Limb (tissue), 2 donors: ENCODE measurements around the gene PRKCG.
A peak's percentile ranks its signal among the peaks of the same experiment; 100 is the strongest.

Experiments
- DNase-seq, 2 donors: peaks; one replicate each; pipeline ENCODE4 v3.0.0-alpha.2; 2016; ENCODE audit errors: extremely low spot score in 2 of 2

The PRKCG gene

GRCh38 chr19:53898166-53898565 lies 16.2 kb downstream of the PRKCG start:
- no peak for DNase-seq

- peak in 1 of 2 donors; percentile 51 for DNase-seq
These were observed 16.8 kb downstream of the PRKCG start for GRCh38 chr19:53898636-53899341.

- no peak for DNase-seq
These were observed 18.3 kb downstream of the PRKCG start for GRCh38 chr19:53900191-53900860.

- DNase-seq = peak; percentile 50 to 68
These were observed 21.2 kb downstream of the PRKCG start for GRCh38 chr19:53903055-53903680.

- no peak for DNase-seq
These were observed 22.9 kb downstream of the PRKCG start for GRCh38 chr19:53904909-53905308.

- no peak for DNase-seq
These were observed 23.8 kb downstream of the PRKCG start for GRCh38 chr19:53905787-53906186.

- DNase-seq = peak in 1 of 2 donors; percentile 77
These were observed 24.5 kb downstream of the PRKCG start for GRCh38 chr19:53906211-53907192.

GRCh38 chr19:53907193-53907581 lies 25.2 kb downstream of the PRKCG start:
- no peak for DNase-seq

- DNase-seq = no peak
These were observed 25.7 kb downstream of the PRKCG start for GRCh38 chr19:53907690-53908089.

GRCh38 chr19:53908106-53908934 lies 26.3 kb downstream of the PRKCG start:
- peak; percentile 36 to 82 for DNase-seq

GRCh38 chr19:53908935-53909415 lies 27.0 kb downstream of the PRKCG start, which contains the start of gene CACNG7:
Gene CACNG7 (plus strand): TSS chr19:53909278. CDS start chr19:53912832, 3,554 bp downstream.
- peak in 1 of 2 donors; percentile 74 for DNase-seq

- no peak for DNase-seq
These were observed 27.6 kb downstream of the PRKCG start for GRCh38 chr19:53909471-53910169.

- DNase-seq = no peak
These were observed 28.1 kb downstream of the PRKCG start for GRCh38 chr19:53910170-53910518.

GRCh38 chr19:53912653-53913052 lies 30.7 kb downstream of the PRKCG start:
- no peak for DNase-seq

- no peak for DNase-seq
These were observed 33.0 kb downstream of the PRKCG start for GRCh38 chr19:53915000-53915399.

- no peak for DNase-seq
These were observed 34.0 kb downstream of the PRKCG start for GRCh38 chr19:53916004-53916403.

GRCh38 chr19:53917356-53917755 lies 35.4 kb downstream of the PRKCG start:
- DNase-seq = no peak

- peak in 1 of 2 donors; percentile 72 for DNase-seq
These were observed 45.7 kb downstream of the PRKCG start for GRCh38 chr19:53927739-53928138.

- no peak for DNase-seq
These were observed 54.0 kb downstream of the PRKCG start for GRCh38 chr19:53936029-53936428.
